ENCODE data around the gene GRN. TPM values are rescaled to one million over a fixed set of nuclear protein-coding genes. Genes with fewer than 3 reads are reported as not detected.

GRN gene
- total and polyA plus RNA-seq, 2 of the 8 experiments (the other 6 are each of a cell fraction or from before 2014, with no cell fraction given), result 108 to 387 TPM

GRCh38 chr17:44390250-44390870 lies 45.3 kb downstream of the GRN start (continued):
- TF ChIP-seq CHD7 (IDR thresholded peaks at IDR 0.05; ENCODE audit: insufficient replicate concordance, low read length) (no peak), TAF7 (optimal IDR thresholded peaks at IDR 0.05; ENCODE audit: borderline replicate concordance, low read depth, low read length) (no peak), CEBPB (IDR thresholded peaks at IDR 0.05; ENCODE audit: low read depth, low read length) (no peak)
